Stimulated activated CD4-positive, alpha-beta T cell treated with anti-CD3 and anti-CD28 coated beads, Interleukin-15, amount 100 ng/mL, for 24 hours (primary cell): ENCODE data around the gene TAS1R2.
"Not testable (repeated sequence)": the region's sequence is repeated elsewhere in the genome, so short reads cannot be mapped to it uniquely, and the experiment has no call there.

Experiments
- DNase-seq: peaks from one replicate; pipeline ENCODE4 v3.0.0-alpha.2; 2020

Gene TAS1R2

DNA sequence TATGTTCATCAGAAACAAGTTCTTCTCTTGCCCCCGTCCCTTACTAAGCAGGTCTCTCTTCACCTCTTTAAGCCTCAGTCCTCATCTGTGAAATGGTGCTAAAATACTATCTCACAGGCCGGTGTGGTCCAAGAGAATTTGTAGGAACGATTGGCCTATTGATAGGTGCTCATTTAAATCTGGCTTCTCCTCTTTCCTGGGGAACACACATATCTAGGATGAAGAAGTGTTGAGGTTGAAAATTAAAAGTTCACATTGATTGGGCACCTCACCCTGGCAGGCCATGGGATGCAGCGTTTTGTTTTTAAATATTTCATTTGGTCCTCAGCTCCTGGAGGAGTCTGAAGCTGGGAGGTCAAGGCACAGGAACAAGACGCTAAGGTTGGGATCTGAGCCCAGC, 8.9 kb upstream of the TAS1R2 start:
- no peak for DNase-seq

DNA sequence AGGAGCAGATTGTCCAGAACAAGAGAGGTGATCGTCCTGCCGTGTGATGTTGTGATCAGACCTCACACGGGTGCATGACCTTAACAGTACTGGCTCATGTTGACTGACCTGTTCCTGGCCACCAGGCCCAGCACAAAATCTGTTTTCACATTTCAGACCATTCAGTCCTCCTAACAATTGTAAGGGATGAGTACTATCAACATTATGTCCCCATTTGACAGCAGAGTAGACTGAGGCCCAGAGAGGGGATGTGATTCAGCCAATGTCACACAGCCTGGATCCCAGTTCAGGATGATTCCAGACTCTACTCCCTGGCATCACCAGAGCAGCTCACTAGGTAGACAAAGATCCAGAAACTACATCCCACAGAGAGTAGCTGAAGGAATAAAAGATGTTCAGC, 7.4 kb upstream of the TAS1R2 start:
- no peak for DNase-seq

DNA sequence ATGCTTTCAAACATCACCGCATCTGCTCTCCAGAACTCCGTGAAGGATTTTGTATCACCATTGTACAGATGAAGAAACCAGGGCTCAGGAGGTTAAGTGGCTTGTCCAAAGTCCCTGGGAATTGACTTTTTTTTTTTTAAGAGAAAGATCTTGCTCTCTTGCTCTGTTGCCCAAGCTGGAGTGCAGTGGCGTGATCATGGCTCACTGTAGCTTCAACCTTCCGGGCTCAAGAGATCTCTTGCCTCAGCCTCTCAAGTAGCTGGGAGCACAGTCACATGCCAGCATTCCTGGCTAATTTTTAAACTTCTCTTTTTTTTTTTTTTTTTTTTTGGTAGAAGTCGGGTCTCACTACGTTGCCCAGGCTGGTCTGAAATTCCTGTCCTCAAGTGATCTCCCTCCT, 6.9 kb upstream of the TAS1R2 start:
- no peak for DNase-seq

DNA sequence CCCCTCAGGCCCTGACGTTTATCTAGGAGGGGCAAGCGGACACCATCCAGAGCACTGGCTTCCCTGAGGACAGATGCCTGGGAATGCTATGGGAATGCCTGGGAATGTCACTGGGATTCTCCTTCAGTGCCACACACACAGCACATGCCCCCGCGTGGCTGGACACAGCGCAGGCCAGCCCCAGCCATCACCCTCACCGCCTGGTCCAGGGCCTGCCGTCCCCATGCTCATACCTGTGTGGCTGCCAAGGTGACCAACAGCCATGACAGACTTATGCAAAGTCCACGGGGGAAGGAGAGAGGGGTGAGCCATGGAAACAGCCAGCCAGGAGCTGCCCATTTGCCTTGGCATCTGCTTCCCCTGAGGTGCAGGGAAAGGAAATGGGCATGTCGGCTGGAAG, 5.7 kb upstream of the TAS1R2 start:
- DNase-seq = no peak

DNA sequence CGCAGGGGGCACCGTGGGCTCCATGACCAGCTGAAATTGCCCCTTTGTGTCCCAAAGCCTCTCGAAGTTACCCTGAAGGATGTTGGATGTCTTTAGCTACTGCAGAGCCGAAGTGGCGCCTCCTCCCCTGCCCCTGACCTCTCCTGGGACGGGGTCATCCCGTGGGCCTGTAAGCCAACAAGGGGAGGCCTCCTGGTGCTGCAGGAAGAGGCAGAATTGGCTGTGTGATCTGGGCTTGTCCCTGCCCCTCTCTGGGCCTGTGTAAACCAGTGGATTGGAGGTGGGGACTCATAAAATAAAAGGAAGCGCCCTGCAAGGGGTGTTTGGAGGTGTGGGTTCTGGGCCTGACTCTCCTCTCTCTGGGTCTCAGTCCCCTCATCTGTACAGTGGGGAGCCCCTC, 2.1 kb upstream of the TAS1R2 start:
- DNase-seq = no peak

DNA sequence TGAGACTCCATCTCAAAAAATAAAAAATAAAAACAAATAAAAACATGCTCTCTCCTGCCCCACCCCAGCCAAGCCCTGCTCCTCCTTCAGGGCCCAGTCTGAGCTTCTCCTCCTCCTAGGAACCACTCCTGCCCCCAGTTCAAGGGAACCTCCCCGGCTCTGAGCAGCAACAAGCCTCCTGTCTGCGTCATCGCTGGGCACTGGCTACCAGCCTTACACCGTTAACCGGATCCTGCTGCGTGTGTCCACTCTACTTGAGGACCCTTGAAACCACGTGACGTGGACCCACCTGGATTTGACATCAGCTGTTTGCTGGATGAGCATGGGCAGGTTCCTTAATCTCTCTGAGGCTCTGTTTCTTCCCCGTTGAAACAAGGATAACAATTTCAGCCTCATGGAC, 1.6 kb upstream of the TAS1R2 start:
- DNase-seq = no peak

DNA sequence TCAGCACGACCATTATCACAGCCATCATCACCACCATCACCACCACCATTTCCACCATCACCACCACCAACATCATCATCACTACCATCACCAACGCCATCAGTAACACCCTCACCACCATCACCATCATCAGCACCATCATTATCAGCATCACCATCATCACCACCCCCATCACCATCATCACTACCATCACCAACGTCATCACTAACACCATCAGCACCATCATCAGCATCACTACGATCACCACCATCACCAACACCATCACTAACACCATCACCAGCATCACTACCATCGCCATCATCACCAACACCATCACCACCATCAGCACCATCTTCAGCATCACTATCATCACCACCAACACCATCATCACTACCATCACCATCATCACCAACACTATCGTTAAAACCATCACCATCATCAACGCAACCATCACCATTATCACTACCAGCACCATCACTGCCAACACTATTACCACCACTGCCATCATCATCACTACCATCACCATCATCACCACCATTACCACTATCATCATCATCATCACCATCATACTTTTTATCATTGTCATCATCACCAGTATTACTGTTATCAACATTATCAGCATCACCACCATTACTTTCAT, 1.3 kb downstream of the TAS1R2 start:
- no peak for DNase-seq

DNA sequence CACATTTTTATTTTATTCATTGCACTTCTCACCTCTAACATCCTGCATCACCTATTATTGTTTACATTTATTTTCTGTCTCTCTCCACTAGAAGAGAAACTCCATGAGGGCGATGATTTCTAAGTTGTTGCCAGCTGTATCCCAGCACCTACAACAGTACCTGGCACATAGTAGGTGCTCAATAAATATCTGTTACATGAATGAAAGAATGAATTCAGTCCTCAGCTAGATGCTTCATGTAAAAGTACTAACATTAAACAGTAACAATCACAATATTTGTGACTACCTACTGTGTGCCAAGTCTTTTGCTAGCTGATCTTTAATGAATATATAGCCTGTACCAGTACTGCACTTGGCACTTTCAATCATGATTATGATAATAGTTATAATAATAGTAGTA, 3.0 kb downstream of the TAS1R2 start:
- DNase-seq = no peak

DNA sequence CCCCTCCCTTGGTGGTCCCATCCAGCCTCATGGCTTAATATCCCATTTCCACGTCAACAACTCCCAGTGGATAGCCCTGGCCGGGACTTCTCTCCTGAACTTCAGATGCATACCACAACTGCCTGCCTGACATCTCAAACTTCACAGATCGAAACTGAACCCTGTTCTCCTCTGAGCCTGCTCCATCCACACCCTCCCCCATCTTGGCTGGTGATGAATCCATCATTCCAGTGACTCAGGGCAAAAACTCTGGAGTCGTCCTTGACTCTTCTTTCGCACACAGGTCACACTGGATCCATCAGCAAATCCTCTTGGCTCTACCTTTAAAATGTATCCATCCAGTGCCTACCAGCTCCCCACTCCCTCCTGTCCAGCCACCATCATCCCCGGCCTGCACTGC, 3.9 kb downstream of the TAS1R2 start:
- DNase-seq = no peak

DNA sequence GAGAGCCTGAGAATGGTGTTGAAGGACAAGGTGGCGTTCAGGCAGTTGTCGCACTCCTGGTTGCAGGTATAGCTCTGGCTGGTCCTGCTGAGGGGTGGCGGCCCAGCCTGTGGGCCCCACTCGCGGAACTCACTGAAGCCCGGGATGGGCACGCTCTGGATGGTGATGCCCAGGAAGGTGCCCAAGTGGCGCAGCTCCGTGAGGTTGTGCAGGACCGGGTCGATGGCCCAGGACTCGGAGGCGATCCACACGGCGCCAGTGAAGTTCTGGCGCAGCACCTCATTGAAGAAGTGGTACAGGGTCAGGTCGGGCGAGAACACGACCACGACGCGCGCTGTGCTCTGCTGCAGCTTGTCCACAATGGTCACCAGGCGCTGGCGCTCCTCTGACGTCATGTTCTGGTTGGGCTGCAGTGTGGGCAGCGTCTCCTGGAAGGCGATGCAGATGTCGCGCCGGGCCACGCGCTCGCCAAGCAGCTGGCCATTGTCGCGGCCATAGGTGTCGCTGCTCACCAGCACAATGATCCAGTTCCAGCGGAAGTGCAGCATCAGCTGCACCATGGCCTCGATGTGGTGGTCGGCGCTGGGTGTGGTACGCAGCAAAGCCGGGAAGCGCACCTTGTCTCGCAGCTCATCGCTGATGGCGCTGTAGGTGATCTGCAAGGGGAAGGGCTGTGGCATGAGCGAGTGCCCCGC, 5.0 kb downstream of the TAS1R2 start:
- no peak for DNase-seq

DNA sequence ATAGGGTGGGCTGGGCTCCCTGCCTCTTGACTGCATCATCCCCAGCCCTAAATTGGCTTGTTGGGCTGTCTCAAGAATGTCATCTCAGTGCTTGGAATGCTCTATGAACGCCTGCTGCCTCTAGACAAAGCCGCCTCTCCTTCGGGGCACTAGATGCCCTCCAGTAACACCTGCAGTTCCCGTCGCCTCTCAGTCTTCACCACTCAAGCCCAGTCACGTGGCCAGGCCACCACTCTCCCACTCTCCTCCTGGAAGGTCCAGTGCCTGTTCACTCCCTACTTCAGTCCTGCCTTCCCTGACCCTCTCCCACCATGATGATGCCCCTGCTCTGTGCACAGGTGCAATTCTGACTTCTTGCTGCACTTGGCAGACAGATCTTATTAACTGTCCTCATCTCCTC, 7.0 kb downstream of the TAS1R2 start:
- DNase-seq = no peak

DNA sequence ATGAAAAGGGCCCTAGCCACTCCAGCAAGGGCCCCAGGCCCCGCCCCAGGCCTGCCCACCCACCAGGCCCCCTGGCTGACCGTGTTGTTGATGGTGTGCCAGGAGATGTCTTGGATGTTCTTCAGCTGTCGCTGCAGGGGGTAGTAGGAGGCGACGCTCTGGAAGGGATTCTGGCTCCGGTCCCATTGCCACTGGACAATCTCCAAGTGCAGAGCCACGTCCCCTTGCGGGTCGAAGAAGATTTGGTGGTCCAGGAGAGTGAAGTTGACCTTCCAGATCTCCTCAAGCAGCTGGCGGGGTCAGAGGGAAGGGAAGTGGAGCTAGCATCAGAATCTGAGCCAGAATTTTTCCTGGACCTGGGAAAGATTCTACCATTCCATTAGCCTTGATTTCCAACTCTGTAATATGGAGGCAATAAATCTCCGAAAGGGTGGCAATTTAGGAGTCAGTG, 10.2 kb downstream of the TAS1R2 start:
- no peak for DNase-seq

DNA sequence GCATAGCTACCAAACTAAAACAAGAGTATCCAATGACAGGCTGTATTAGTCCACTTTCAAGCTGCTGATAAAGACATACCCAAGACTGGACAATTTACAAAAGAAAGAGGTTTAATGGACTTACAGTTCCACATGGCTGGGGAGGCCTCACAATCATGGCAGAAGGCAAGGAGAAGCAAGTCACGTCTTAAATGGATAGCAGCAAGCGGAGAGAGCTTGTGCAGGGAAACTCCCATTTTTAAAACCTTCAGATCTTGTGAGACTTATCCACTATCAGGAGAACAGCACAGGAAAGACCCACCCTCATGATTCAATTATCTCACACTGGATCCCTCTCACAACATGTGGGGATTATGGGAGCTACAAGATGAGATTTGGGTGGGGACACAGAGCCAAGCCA, 11.7 kb downstream of the TAS1R2 start:
- DNase-seq = not testable (repeated sequence)

DNA sequence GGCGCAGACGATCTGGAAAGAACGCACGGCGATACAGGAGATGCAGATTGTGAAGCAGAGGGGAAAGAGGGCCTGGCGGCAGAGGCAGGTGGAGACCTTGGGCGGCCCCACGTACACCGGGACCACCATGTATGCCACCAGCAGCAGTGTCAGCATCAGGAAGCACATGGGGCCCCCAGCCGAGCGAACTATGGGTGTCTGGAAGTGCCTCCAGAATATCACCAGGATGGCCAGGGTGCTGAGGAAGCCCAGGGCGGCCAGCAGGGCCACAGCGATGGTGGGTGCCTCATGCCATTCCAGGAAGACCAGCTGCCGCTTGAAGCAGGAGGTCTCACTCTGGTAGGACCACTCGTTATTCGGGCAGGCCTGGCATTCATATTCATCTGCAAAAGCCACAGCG, 19.3 kb downstream of the TAS1R2 start:
- DNase-seq = no peak

DNA sequence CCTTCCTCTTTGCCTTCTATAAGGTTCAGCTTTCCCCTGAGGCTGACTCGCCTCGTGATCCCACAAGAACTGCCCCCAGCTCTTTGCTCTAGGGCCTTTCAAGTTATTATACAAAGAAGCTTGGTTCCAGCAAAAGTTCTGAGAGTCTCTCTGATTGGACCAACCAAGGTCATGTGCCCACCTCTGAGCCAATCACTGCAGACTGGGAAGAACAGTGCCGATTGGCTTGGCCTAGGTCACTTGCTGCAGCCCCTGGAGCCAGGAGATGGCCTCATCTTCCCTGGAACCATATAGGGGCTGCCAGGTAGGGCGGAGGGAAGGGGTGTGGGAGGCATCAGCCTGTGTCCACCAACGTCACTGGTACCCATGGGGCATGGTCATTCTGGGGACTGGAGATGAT, 22.8 kb downstream of the TAS1R2 start:
- DNase-seq = no peak

DNA sequence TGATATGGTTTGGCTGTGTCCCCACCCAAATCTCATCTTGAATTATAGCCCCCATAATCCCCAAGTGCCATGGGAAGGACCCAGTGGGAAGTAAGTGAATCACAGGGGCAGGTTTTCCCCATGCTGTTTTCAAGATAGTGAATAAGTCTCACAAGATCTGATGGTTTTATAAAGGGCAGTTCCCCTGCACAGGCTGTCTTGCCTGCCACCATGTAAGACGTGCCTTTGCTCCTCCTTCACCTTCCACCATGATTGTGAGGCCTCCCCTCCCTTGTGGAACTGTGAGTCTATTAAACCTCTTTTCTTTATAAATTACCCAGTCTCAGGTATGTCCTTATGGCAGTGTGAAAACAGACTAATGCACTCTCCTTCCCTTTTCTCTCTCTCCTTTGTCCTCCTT, 27.1 kb downstream of the TAS1R2 start:
- DNase-seq = not testable (repeated sequence)

DNA sequence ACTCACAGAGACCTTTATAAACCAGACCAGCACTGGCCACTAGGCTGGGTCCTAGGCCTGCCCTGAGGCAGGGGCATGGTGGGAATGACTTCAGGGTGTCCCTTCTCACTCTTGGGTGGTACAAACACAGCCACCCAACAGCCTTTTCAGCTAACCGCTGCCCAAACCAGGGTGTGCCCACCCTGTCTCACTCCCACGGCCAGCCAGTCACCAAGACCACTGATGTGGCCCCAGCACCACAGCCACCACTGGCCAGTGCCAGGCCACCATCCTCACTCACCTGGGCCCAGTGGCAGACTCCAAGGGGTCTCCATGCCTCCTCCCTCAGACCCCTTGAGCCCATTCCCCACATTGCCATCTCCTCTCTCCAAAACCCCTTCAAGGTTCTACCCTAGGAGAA, 27.8 kb downstream of the TAS1R2 start:
- no peak for DNase-seq

DNA sequence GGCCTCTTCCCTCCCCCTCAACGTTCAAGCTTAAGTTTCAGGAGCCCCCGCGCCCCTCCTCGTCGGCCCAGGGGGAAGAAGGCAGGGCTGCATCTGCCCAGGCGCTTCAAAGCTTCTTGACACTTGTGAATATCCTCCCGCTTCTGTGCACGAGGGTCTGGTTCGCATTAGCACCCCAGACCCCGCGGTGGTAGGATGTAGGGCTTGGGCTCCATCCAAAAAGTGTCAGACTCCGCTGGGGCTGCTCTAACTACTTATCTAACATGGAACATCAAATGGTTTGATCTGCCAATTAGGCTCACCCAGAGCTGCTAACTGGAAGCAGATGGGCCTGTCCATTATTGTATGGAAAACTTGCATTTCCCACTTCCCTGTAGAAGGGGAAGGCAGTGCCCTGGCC, 28.9 kb downstream of the TAS1R2 start:
- DNase-seq = no peak

DNA sequence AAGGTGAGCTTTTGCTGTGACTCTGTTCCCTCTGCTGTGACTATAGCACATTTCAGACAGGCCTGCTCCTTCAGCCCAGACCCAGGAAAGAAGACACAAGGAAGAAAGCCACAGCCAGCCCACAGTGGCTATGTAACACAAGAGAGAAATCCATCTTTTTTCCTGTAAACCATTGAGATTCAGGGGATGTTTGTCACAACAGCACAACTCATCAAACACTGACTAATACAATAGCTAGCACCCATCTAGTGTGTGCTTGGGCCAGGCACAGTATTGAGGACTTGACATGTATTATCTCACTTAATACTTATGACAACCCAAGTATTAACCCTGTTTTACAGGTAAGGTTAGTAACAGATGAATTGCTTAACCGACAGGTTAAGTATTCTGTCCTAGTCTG, 29.8 kb downstream of the TAS1R2 start:
- DNase-seq = no peak

DNA sequence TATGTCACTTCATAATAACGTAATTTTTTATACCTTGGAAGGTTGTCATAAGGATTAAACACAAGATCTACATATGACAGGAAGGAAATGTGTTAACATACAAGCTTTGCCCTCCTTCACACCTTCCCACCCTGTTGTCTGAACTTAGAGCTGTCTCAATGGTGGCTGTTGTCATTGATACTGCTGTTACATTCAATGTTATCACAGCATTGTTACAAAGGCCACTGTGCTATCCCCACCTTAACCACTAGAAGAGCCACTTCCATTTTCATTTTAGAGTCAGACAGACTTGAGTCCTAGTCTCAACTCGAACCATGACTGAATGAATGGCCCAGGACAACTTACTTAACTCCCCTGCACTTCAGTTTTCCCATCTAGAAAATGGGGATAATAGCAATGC, 31.2 kb downstream of the TAS1R2 start:
- no peak for DNase-seq

DNA sequence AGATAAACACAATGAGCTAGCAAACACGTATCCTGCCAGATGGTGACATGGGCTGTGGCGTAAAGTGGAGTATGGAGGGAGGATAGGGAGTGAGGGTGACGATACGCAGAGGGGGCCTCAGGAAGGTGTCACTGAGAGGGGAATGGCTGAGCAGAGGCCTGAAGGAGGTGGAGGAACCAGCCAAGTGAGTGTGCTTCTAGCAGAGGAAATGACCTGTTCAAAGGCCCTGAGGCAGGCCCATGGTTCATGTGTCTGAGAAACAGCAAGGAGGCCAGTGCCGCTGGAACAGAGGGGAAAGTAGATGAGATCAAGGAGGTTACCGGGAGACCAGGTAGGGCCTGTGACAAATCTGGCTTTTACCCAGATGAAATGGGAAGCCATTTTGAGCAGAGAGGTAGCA, 36.0 kb downstream of the TAS1R2 start:
- DNase-seq = no peak

DNA sequence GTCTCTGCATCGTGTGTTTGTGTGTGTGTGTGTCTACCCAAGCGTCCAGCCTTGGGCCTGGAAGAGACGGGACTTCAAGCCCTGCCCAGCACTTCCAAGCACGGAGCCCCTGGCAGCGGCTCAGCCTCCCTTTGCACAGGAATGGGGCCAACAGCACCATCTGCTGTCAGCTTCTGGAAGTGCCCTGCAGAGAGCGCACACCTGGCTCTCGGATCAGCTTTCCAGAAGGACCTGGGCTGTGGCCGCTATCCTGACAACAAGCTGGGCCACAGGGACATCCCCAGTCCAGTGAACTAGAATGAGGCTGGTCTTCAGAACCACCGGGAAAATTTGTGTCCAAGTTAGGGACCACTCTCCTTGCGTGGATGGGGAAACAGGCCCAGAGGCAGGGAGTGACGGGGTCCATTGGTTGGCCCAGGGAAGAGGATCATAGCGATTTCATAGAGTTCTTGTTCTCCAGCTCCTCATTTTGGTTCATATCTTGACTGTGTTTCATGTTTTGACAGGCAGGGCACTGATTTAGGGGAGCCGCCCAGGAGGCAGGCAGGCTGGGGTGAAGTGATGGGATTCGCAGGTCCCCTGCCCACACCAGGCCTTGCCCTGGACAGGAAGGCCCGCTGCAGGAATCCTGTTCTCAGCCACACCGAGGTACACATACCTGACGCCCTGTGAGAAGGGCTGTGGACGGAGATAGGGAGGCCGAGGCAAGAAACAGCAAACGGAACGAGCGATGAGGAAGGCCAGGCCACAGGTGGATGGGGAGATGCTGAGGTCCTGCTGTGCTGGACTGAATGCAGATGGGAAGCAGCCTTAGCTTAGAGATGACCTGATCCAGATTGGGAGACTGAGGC, 38.4 kb downstream of the TAS1R2 start:
- DNase-seq = peak; percentile 79

DNA sequence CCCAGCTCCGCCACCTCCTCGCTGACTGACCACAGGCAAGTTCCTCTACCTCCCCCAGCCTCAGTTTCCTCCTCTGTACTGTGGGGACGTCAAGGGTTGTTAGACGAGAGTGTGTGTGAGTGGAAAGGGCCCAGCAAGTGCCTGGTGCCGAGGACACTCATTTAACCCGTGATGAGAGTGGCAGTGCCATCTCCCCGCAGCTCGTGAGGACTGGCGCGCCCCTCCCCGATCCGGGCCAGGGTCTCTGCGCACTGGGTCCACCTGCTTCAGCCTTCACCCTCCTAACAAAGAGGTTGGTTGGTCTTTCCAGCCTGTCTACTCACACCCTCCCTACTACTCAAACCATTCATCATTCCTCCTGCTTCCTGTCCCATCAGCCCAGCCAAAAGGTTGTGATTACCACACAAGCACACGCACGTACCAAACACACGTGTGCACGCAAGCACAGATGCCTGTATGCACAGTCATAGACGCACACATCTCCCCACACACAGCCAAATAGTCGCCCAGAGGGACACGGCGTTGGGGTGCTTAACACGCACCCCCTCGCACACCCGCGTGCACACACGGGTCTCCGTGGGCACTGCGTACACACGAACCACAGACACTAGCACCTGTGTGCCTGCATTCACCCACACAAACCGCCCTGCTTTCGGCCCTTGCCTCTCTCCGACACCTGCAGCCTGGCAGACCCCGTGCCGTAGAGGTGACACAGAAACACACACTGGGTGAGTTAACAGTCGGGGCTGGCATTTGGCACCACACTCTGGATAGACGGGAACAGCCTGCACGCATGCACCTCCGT, 39.3 kb downstream of the TAS1R2 start:
- no peak for DNase-seq
